Type B pancreatic cell (in vitro differentiated cells): Measurements from ENCODE around the gene PLD5. TPM values are rescaled to one million over a fixed set of nuclear protein-coding genes. Genes with fewer than 3 reads are reported as not detected.
"Not testable (repeated sequence)": the region's sequence is repeated elsewhere in the genome, so short reads cannot be mapped to it uniquely, and the experiment has no call there.

Experiments
- DNase-seq: peaks from one replicate; pipeline ENCODE4 v3.0.0; 2021; ENCODE audit warnings: mixed read lengths; ENCODE audit not compliant: unreplicated experiment; ENCODE audit errors: extremely low spot score
- H3K27ac Mint-ChIP-seq: 2 replicates; pipeline ENCODE4 v1.8.0; 2021; ENCODE audit warnings: mild to moderate bottlenecking, mixed read lengths
- H3K27me3 Mint-ChIP-seq: 2 replicates; pipeline ENCODE4 v1.8.0; 2021; ENCODE audit warnings: mixed read lengths
- H3K36me3 Mint-ChIP-seq: 2 replicates; pipeline ENCODE4 v1.8.0; 2021; ENCODE audit warnings: mixed read lengths
- H3K4me1 Mint-ChIP-seq: one replicate; pipeline ENCODE4 v1.8.0; 2021; ENCODE audit warnings: mixed read lengths; ENCODE audit not compliant: unreplicated experiment
- H3K4me3 Mint-ChIP-seq: 2 replicates; pipeline ENCODE4 v1.8.0; 2021; ENCODE audit warnings: mild to moderate bottlenecking, mixed read lengths
- H3K9me3 Mint-ChIP-seq: 2 replicates; pipeline ENCODE4 v1.8.0; 2021; ENCODE audit warnings: mixed read lengths
- total RNA-seq: library from RNA; stranded (reverse); gene quantifications from 2 replicates; pipeline ENCODE4 v1.2.1, GENCODE V29; 2021; ENCODE audit warnings: low replicate concordance
- TF ChIP-seq, protein P1 (sequence below): fragments of 200-600 bp; sonication (generic); conservative IDR thresholded peaks from 2 replicates; pipeline ENCODE4 v1.5.0; 2021; ENCODE audit warnings: antibody characterized with exemption, mild to moderate bottlenecking

Gene PLD5
- total RNA-seq, 1 donor from 2014 or later, result 2.6 TPM

DNA sequence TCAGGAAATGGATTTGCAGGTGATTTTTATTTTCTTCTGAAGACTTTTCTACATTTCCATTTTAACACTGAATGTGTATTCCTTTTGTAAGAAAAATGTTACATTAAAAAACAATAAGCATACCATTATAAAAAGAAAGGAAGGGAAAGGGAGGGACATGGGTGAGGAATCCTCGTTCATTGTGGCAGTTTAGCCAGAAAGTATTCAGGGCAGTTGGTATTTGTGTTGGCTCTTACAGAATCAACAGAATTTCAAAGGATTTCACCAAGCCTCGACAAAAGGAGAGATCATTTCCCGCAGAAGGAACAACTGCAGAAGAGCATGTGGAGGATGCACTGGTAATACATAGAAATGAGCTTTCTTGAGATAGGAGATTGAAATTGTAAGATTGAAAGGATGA lies 35.0 kb downstream of the PLD5 start:
- Mint-ChIP-seq H3K36me3 (no peaks in the 10 kb centered on the region), H3K27me3 (peaks cover 3% of the 10 kb centered on the region), H3K9me3 (no peaks in the 10 kb centered on the region), H3K4me3 (no peak overlapping the region), H3K4me1 (no peaks in the 10 kb centered on the region), H3K27ac (no peak overlapping the region)
- DNase-seq, result no peak
- TF ChIP-seq, protein P1, sequence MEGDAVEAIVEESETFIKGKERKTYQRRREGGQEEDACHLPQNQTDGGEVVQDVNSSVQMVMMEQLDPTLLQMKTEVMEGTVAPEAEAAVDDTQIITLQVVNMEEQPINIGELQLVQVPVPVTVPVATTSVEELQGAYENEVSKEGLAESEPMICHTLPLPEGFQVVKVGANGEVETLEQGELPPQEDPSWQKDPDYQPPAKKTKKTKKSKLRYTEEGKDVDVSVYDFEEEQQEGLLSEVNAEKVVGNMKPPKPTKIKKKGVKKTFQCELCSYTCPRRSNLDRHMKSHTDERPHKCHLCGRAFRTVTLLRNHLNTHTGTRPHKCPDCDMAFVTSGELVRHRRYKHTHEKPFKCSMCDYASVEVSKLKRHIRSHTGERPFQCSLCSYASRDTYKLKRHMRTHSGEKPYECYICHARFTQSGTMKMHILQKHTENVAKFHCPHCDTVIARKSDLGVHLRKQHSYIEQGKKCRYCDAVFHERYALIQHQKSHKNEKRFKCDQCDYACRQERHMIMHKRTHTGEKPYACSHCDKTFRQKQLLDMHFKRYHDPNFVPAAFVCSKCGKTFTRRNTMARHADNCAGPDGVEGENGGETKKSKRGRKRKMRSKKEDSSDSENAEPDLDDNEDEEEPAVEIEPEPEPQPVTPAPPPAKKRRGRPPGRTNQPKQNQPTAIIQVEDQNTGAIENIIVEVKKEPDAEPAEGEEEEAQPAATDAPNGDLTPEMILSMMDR, result no peak

DNA sequence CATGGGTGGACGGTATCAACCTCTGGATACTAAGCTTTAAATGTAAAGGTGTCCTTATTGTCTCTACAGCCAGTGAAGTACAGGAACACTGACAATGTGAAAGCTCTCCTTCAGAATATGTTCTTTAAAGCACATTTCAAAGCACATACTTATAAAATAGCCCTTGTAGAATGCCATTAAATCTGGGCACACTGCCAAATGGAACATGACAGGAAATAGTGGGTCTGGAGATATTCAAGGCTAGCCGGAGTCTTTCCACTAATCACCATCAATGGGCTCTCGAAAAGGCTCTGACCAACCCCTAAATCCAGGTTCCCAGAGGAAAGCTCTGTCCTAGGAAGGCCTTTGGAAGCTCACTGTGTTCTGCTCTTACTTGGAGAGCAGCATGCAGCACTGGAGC lies 46.6 kb downstream of the PLD5 start:
- TF ChIP-seq, protein P1, result no peak
- DNase-seq, result no peak
- H3K27me3 Mint-ChIP-seq, result peaks cover 2% of the 10 kb centered on the region
- H3K4me1 Mint-ChIP-seq, result peaks cover 6% of the 10 kb centered on the region
- H3K9me3 Mint-ChIP-seq, result no peaks in the 10 kb centered on the region
- H3K4me3 Mint-ChIP-seq, result no peak overlapping the region
- H3K36me3 Mint-ChIP-seq, result no peaks in the 10 kb centered on the region
- H3K27ac Mint-ChIP-seq, result no peak overlapping the region

DNA sequence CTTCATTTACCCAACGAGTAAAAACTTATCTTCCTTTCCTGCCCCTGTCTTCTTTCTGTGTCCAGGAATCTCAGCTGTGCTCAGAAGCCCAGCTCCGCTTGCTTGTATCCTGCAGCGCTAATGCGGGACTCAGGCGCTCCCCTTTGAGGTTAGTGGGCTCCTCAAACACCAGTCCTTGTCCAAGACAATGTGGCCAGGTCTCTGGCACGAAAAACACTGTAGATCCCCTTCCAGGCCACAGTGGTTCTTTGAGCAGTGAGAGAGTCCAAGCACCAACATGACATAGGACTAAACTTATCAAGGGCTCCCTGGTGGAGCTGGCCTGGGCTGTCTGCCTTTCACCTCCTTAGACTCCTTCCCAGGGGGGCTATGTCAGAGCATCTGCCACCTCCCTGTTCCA lies 53.7 kb downstream of the PLD5 start:
- H3K9me3 Mint-ChIP-seq, result no peaks in the 10 kb centered on the region
- TF ChIP-seq, protein P1, result no peak
- peaks cover 3% of the 10 kb centered on the region for H3K27me3 Mint-ChIP-seq
- no peak overlapping the region for H3K27ac Mint-ChIP-seq
- DNase-seq, result no peak
- no peak overlapping the region for H3K4me3 Mint-ChIP-seq
- no peaks in the 10 kb centered on the region for H3K36me3 Mint-ChIP-seq
- H3K4me1 Mint-ChIP-seq, result peaks cover 5% of the 10 kb centered on the region

DNA sequence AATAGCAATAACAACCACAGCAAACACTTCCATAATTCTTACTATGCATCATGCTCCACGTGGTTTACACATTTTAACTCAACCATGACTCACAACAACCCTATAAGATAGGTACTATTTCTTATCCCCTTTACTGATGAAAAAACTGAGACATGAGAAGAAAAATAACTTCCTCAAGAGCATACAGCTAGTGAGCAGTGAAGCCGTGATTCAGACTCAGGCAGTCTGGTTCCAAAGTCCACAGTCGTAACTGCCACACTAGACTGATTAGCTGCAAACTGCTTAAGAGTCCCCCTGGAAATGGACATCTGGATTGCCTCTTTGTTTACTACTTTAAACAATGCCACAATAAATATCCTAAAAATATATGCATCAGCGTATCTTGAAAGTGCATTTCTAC lies 55.7 kb downstream of the PLD5 start:
- H3K27me3 Mint-ChIP-seq, result peaks cover 3% of the 10 kb centered on the region
- no peak overlapping the region for H3K4me3 Mint-ChIP-seq
- H3K36me3 Mint-ChIP-seq, result no peaks in the 10 kb centered on the region
- DNase-seq, result no peak
- H3K27ac Mint-ChIP-seq, result no peak overlapping the region
- peaks cover 5% of the 10 kb centered on the region for H3K4me1 Mint-ChIP-seq
- H3K9me3 Mint-ChIP-seq, result no peaks in the 10 kb centered on the region
- TF ChIP-seq, protein P1, result no peak

DNA sequence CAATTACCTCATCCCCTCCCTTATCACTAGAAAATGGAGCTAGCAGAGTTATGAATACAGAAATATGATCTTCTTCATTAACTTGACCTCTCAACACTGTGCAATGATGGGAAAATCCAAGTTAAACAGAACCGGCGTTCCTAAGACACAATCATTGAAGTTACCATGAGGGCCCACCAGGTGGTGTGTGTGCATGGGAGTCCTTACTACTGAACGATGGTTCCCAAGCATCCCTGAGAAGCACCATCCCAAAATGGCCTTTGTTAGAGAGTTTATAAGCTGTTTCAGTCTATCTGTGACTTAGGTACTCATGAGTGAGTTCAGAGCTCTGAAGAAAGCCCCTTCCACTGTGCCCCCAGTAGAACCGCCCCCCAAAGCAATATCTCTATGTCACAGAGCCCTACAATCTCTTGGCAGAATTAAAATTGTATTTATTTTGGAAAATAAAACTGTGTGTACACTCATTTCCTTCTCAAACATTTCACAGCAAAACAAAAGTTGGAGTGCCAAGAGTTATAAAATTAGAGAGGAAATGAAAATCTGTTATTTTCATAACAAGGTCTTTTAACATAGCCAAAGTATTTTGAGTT lies 56.8 kb downstream of the PLD5 start:
- TF ChIP-seq, protein P1, result peak; percentile 90
- no peaks in the 10 kb centered on the region for H3K9me3 Mint-ChIP-seq
- H3K36me3 Mint-ChIP-seq, result no peaks in the 10 kb centered on the region
- peaks cover 5% of the 10 kb centered on the region for H3K4me1 Mint-ChIP-seq
- peaks cover 3% of the 10 kb centered on the region for H3K27me3 Mint-ChIP-seq
- H3K4me3 Mint-ChIP-seq, result no peak overlapping the region
- DNase-seq, result no peak
- H3K27ac Mint-ChIP-seq, result no peak overlapping the region

DNA sequence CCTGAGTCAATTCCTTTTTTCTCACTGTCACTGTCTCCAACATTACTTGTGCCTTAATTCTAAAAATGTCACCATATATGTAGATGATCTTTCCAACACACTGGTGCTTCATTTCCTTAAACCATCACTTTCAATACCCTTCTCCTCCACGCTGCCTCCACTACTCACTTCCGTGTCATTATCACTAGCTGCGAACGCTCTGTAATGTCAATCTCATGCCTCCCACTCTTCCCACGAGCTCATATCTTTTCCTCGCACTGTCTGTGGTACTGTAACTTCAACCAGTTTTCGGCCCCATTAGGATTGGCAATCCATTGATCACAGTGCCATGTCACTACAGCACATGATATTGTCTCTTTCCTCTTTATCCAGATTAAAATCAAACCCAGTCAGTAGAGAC lies 61.6 kb downstream of the PLD5 start:
- H3K9me3 Mint-ChIP-seq, result no peaks in the 10 kb centered on the region
- no peaks in the 10 kb centered on the region for H3K36me3 Mint-ChIP-seq
- DNase-seq, result no peak
- peaks cover 5% of the 10 kb centered on the region for H3K4me1 Mint-ChIP-seq
- H3K27ac Mint-ChIP-seq, result no peak overlapping the region
- H3K27me3 Mint-ChIP-seq, result peaks cover 3% of the 10 kb centered on the region
- TF ChIP-seq, protein P1, result no peak
- H3K4me3 Mint-ChIP-seq, result no peak overlapping the region

DNA sequence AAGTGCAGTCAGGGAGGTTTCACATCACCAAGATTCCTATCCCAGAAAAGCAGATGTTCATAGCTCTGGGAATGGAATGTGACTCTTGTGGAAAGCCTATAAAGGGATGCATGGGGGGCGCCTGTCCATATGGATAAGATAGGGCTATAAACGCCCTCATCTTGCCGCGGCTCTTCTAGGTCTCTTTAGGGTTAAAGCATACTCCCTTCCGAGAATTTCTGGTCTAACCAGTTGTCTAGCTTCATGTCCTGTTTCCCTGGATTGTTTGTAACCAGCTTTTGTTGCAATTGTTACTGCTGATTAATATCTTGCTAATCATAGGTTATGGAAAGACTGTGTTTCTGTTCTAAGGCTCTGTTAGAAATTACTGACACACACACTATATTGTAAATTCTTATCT lies 64.8 kb downstream of the PLD5 start:
- H3K27ac Mint-ChIP-seq, result peak overlapping the region; percentile 21
- H3K4me1 Mint-ChIP-seq, result peaks cover 16% of the 10 kb centered on the region
- not testable (repeated sequence) for H3K27me3 Mint-ChIP-seq, H3K36me3 Mint-ChIP-seq, DNase-seq, H3K9me3 Mint-ChIP-seq
- H3K4me3 Mint-ChIP-seq, result peak overlapping the region; percentile 35
